ENCODE measurements around the gene PDZRN3. TPM values are rescaled to one million over a fixed set of nuclear protein-coding genes. Genes with fewer than 3 reads are reported as not detected.

The PDZRN3 gene
- total RNA-seq, 1 experiment from 2014 or later, result not detected

DNA sequence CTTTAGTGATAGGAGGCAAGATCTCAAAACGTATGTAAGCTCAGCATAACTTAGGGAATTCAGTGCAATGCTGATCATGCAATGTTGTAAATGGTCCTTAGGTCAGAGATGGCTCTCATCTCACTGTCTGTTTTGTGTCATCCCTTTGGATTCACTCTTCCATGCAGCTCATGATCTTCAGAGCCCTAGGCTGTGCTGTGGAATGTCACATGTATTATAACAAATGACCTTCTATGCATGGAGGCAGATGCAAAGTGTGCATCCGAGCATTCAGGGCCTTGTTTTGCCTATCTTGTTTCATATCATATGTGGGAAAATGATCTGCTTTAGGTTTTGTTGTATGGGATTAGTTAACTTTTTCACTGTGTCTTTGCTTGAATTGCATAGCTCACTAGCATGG is 40.5 kb upstream of the PDZRN3 start:
- POLR2A ChIA-PET, result no interaction called here
- no peaks in the 10 kb centered on the region for H3K4me1 ChIP-seq (ENCODE audit: control insufficient read depth, insufficient read depth, low read length)
- TF ChIP-seq, protein P1, sequence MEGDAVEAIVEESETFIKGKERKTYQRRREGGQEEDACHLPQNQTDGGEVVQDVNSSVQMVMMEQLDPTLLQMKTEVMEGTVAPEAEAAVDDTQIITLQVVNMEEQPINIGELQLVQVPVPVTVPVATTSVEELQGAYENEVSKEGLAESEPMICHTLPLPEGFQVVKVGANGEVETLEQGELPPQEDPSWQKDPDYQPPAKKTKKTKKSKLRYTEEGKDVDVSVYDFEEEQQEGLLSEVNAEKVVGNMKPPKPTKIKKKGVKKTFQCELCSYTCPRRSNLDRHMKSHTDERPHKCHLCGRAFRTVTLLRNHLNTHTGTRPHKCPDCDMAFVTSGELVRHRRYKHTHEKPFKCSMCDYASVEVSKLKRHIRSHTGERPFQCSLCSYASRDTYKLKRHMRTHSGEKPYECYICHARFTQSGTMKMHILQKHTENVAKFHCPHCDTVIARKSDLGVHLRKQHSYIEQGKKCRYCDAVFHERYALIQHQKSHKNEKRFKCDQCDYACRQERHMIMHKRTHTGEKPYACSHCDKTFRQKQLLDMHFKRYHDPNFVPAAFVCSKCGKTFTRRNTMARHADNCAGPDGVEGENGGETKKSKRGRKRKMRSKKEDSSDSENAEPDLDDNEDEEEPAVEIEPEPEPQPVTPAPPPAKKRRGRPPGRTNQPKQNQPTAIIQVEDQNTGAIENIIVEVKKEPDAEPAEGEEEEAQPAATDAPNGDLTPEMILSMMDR (IDR thresholded peaks at IDR 0.05), result no peak
- TF ChIP-seq, protein P2, sequence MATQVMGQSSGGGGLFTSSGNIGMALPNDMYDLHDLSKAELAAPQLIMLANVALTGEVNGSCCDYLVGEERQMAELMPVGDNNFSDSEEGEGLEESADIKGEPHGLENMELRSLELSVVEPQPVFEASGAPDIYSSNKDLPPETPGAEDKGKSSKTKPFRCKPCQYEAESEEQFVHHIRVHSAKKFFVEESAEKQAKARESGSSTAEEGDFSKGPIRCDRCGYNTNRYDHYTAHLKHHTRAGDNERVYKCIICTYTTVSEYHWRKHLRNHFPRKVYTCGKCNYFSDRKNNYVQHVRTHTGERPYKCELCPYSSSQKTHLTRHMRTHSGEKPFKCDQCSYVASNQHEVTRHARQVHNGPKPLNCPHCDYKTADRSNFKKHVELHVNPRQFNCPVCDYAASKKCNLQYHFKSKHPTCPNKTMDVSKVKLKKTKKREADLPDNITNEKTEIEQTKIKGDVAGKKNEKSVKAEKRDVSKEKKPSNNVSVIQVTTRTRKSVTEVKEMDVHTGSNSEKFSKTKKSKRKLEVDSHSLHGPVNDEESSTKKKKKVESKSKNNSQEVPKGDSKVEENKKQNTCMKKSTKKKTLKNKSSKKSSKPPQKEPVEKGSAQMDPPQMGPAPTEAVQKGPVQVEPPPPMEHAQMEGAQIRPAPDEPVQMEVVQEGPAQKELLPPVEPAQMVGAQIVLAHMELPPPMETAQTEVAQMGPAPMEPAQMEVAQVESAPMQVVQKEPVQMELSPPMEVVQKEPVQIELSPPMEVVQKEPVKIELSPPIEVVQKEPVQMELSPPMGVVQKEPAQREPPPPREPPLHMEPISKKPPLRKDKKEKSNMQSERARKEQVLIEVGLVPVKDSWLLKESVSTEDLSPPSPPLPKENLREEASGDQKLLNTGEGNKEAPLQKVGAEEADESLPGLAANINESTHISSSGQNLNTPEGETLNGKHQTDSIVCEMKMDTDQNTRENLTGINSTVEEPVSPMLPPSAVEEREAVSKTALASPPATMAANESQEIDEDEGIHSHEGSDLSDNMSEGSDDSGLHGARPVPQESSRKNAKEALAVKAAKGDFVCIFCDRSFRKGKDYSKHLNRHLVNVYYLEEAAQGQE (IDR thresholded peaks at IDR 0.05; ENCODE audit: insufficient read depth in 1 of 2, low read depth in 2 of 2, low read length in 1 of 2), result no peak
- TF ChIP-seq POLR2AphosphoS5 (IDR thresholded peaks at IDR 0.05; ENCODE audit: low read depth, low read length), result no peak
- no peak for TF ChIP-seq SIN3A (IDR thresholded peaks at IDR 0.05; ENCODE audit: borderline replicate concordance, insufficient read depth, low read depth, low read length)
- TF ChIP-seq TCF7L2 (IDR thresholded peaks at IDR 0.05; ENCODE audit: low read depth, low read length), result no peak
- no TSS peak for BruUV-seq (replicated peaks)
- ATAC-seq (no peak), DNase-seq (ENCODE audit: low read depth, low spot score) (no peak)
- CTCF ChIA-PET, result no interaction called here
- H3K4me3 ChIP-seq (ENCODE audit: low read depth in 2 of 2, low read length in 2 of 2), result no peak overlapping the region
- in situ Hi-C loops (cut with HindIII; ENCODE audit: low pct_unique_long_range_greater_than_20kb, low sequenced_read_pairs), result no loop called here
- no peak overlapping the region for H3K27ac ChIP-seq (ENCODE audit: low read length)
- intact Hi-C loops (cut with micrococcal nuclease; ENCODE audit: unreplicated experiment), result no loop called here
- H3K9me3 ChIP-seq (ENCODE audit: control insufficient read depth, insufficient read depth, low read depth, low read length), result no peaks in the 10 kb centered on the region
- no peaks in the 10 kb centered on the region for H3K36me3 ChIP-seq (ENCODE audit: control insufficient read depth, insufficient read depth, low read length)
- H3K27me3 ChIP-seq (ENCODE audit: control insufficient read depth, insufficient read depth, low read length), result no peaks in the 10 kb centered on the region

DNA sequence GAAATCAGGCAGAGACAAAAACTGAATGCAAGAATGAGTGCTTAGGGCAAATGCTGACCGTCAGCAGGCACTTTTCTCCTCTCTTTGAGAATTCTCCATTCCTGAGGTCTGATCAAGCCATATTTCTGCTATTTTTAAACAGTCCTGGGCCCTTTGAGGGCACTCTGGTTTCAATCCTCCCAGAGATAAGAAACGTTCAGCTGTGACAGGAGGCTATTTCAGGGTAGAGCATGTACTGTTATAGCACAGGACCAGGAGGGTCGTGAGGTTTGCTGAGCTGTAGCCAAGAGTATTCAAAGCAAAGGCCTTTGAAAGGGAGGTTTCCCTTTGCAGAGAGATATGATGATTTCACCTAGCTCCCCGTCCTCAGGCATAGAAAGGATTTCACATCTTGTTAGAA is 39.6 kb upstream of the PDZRN3 start:
- ATAC-seq (no peak), DNase-seq (ENCODE audit: low read depth, low spot score) (no peak)
- ChIA-PET CTCF (no interaction called here), POLR2A (no interaction called here)
- in situ Hi-C loops (cut with HindIII; ENCODE audit: low pct_unique_long_range_greater_than_20kb, low sequenced_read_pairs) (no loop called here), intact Hi-C loops (cut with micrococcal nuclease; ENCODE audit: unreplicated experiment) (no loop called here)
- Histone ChIP-seq H3K27me3 (ENCODE audit: control insufficient read depth, insufficient read depth, low read length) (no peaks in the 10 kb centered on the region), H3K27ac (ENCODE audit: low read length) (no peak overlapping the region), H3K4me1 (ENCODE audit: control insufficient read depth, insufficient read depth, low read length) (no peaks in the 10 kb centered on the region), H3K36me3 (ENCODE audit: control insufficient read depth, insufficient read depth, low read length) (no peaks in the 10 kb centered on the region), H3K9me3 (ENCODE audit: control insufficient read depth, insufficient read depth, low read depth, low read length) (no peaks in the 10 kb centered on the region), H3K4me3 (ENCODE audit: low read depth in 2 of 2, low read length in 2 of 2) (no peak overlapping the region)
- BruUV-seq (replicated peaks), result no TSS peak
- TF ChIP-seq SIN3A (IDR thresholded peaks at IDR 0.05; ENCODE audit: borderline replicate concordance, insufficient read depth, low read depth, low read length), result no peak
- TF ChIP-seq, protein P1 (IDR thresholded peaks at IDR 0.05), result no peak

DNA sequence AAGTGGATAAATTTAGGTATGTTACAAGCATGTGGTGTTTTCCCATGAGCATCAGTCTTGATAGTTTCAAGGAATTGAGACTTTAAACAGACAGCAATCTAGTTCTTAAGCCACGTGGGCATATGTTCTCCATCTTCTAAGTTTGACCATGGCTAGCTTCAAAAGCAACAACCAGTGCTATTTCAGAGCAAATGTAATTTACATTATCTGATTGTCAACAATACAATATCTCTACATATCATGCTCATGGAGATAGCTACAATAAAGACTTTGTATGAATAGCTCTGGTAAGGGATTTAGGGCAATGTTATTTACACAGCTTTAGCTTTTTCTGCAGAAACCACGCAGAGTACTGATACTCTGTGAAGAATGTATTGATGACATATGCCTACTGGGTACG is 38.8 kb upstream of the PDZRN3 start:
- intact Hi-C loops (cut with micrococcal nuclease; ENCODE audit: unreplicated experiment), result no loop called here
- TF ChIP-seq SIN3A (IDR thresholded peaks at IDR 0.05; ENCODE audit: borderline replicate concordance, insufficient read depth, low read depth, low read length) (no peak), POLR2AphosphoS5 (IDR thresholded peaks at IDR 0.05; ENCODE audit: low read depth, low read length) (no peak), TCF7L2 (IDR thresholded peaks at IDR 0.05; ENCODE audit: low read depth, low read length) (no peak)
- TF ChIP-seq, protein P2 (IDR thresholded peaks at IDR 0.05; ENCODE audit: insufficient read depth in 1 of 2, low read depth in 2 of 2, low read length in 1 of 2), result no peak
- H3K9me3 ChIP-seq (ENCODE audit: control insufficient read depth, insufficient read depth, low read depth, low read length), result no peaks in the 10 kb centered on the region
- no TSS peak for BruUV-seq (replicated peaks)
- no peaks in the 10 kb centered on the region for H3K36me3 ChIP-seq (ENCODE audit: control insufficient read depth, insufficient read depth, low read length)
- no peak for ATAC-seq
- POLR2A ChIA-PET, result no interaction called here
- in situ Hi-C loops (cut with HindIII; ENCODE audit: low pct_unique_long_range_greater_than_20kb, low sequenced_read_pairs), result no loop called here
- H3K4me1 ChIP-seq (ENCODE audit: control insufficient read depth, insufficient read depth, low read length), result no peaks in the 10 kb centered on the region
- CTCF ChIA-PET, result no interaction called here
- H3K4me3 ChIP-seq (ENCODE audit: low read depth in 2 of 2, low read length in 2 of 2), result no peak overlapping the region
- H3K27me3 ChIP-seq (ENCODE audit: control insufficient read depth, insufficient read depth, low read length), result no peaks in the 10 kb centered on the region
- no peak for DNase-seq (ENCODE audit: low read depth, low spot score)
- no peak overlapping the region for H3K27ac ChIP-seq (ENCODE audit: low read length)
